WTC11 (cell line): ENCODE results near the gene MLC1. TPM values are rescaled to one million over a fixed set of nuclear protein-coding genes. Genes with fewer than 3 reads are reported as not detected.

Source experiments
- ATAC-seq: fragments of 200-7000 bp; cut with Tn5 transposase; 2 replicates; pipeline ENCODE4 v1.10.0; 2021; ENCODE audit warnings: mild to moderate bottlenecking, moderate library complexity
- CTCF ChIA-PET: fragments of 300-600 bp; sonication (Branson Sonifier 250); formaldehyde crosslinking; loops from one replicate; lab custom pipeline; 2021; ENCODE audit warnings: antibody characterized with exemption; lab: Charles Lee
- POLR2A ChIA-PET: fragments of 350-600 bp; sonication (Branson Sonifier 250); formaldehyde crosslinking; loops from one replicate; lab custom pipeline; 2021; ENCODE audit warnings: antibody characterized with exemption; lab: Charles Lee
- DNase-seq: peaks from one replicate; pipeline ENCODE4 v3.0.0; 2021; ENCODE audit warnings: low spot score
- H3K27ac Mint-ChIP-seq: 2 replicates; pipeline ENCODE4 v1.8.0; 2021; ENCODE audit warnings: mixed read lengths
- H3K27me3 Mint-ChIP-seq: 2 replicates; pipeline ENCODE4 v1.8.0; 2021; ENCODE audit warnings: low read depth, mild to moderate bottlenecking, moderate library complexity, mixed read lengths
- H3K36me3 Mint-ChIP-seq: 2 replicates; pipeline ENCODE4 v1.8.0; 2021; ENCODE audit warnings: mixed read lengths
- H3K4me1 Mint-ChIP-seq: 2 replicates; pipeline ENCODE4 v1.8.0; 2022; ENCODE audit warnings: mixed read lengths
- H3K4me3 Mint-ChIP-seq: 2 replicates; pipeline ENCODE4 v1.8.0; 2021; ENCODE audit warnings: mild to moderate bottlenecking, moderate library complexity, mixed read lengths
- H3K9me3 Mint-ChIP-seq: 2 replicates; pipeline ENCODE4 v1.8.0; 2021; ENCODE audit warnings: mixed read lengths
- ATF2 ChIP-seq: sonication (generic); formaldehyde crosslinking; IDR thresholded peaks from 2 replicates; pipeline ENCODE4 v1.8.1; 2022; ENCODE audit warnings: low read depth, missing genetic modification reagents, borderline replicate concordance
- E2F1 ChIP-seq: sonication (generic); formaldehyde crosslinking; IDR thresholded peaks from 2 replicates; pipeline ENCODE4 v1.8.0; 2022; ENCODE audit warnings: mild to moderate bottlenecking, missing genetic modification reagents
- ERG ChIP-seq: fragments of 250-450 bp; sonication (Bioruptor Pico); IDR thresholded peaks from 2 replicates; pipeline ENCODE4 v1.8.0; 2021; ENCODE audit warnings: mild to moderate bottlenecking
- FOXJ3 ChIP-seq: sonication (generic); formaldehyde crosslinking; IDR thresholded peaks from 2 replicates; pipeline ENCODE4 v1.9.0; 2021; ENCODE audit warnings: missing genetic modification reagents, mild to moderate bottlenecking, borderline replicate concordance
- GABPB1 ChIP-seq: sonication (generic); formaldehyde crosslinking; IDR thresholded peaks from 2 replicates; pipeline ENCODE4 v1.8.1; 2023; ENCODE audit warnings: mild to moderate bottlenecking, missing genetic modification reagents
- GRHL2 ChIP-seq: fragments of 250-450 bp; sonication (Bioruptor Pico); IDR thresholded peaks from 2 replicates; pipeline ENCODE4 v1.8.0; 2022; ENCODE audit warnings: mild to moderate bottlenecking, moderate library complexity; ENCODE audit not compliant: insufficient replicate concordance, severe bottlenecking
- JAZF1 ChIP-seq: fragments of 250-450 bp; sonication (Bioruptor Pico); IDR thresholded peaks from 2 replicates; pipeline ENCODE4 v1.9.0; 2021; ENCODE audit warnings: moderate library complexity, mild to moderate bottlenecking, inconsistent platforms
- MLX ChIP-seq: sonication (generic); formaldehyde crosslinking; IDR thresholded peaks from 2 replicates; pipeline ENCODE4 v1.8.1; 2023; ENCODE audit warnings: mild to moderate bottlenecking, missing genetic modification reagents, moderate library complexity
- NFATC4 ChIP-seq: fragments of 250-450 bp; sonication (Bioruptor Pico); IDR thresholded peaks from 2 replicates; pipeline ENCODE4 v1.9.0; 2021; ENCODE audit warnings: mild to moderate bottlenecking
- PRDM15 ChIP-seq: sonication (generic); formaldehyde crosslinking; IDR thresholded peaks from 2 replicates; pipeline ENCODE4 v1.8.0; 2022; ENCODE audit warnings: missing genetic modification reagents
- PREB ChIP-seq: sonication (generic); formaldehyde crosslinking; IDR thresholded peaks from 2 replicates; pipeline ENCODE4 v1.8.1; 2022; ENCODE audit warnings: mild to moderate bottlenecking, missing genetic modification reagents, moderate library complexity, borderline replicate concordance
- PRRX2 ChIP-seq: fragments of 250-450 bp; sonication (Bioruptor Pico); IDR thresholded peaks from 2 replicates; pipeline ENCODE4 v1.8.0; 2021; ENCODE audit warnings: mild to moderate bottlenecking
- SMAD3 ChIP-seq: sonication (generic); formaldehyde crosslinking; IDR thresholded peaks from 2 replicates; pipeline ENCODE4 v1.8.0; 2022; ENCODE audit warnings: missing genetic modification reagents, mild to moderate bottlenecking, borderline replicate concordance
- STAT6 ChIP-seq: sonication (generic); formaldehyde crosslinking; conservative IDR thresholded peaks from 2 replicates; pipeline ENCODE4 v1.8.1; 2023; ENCODE audit warnings: mild to moderate bottlenecking, low read depth, missing genetic modification reagents, moderate library complexity
- ZBTB21 ChIP-seq: sonication (generic); formaldehyde crosslinking; IDR thresholded peaks from 2 replicates; pipeline ENCODE4 v1.8.1; 2023; ENCODE audit warnings: mild to moderate bottlenecking, missing genetic modification reagents, borderline replicate concordance
- ZBTB43 ChIP-seq: sonication (generic); formaldehyde crosslinking; IDR thresholded peaks from 2 replicates; pipeline ENCODE4 v1.8.1; 2023; ENCODE audit warnings: mild to moderate bottlenecking, missing genetic modification reagents
- ZNF423 ChIP-seq: fragments of 250-450 bp; sonication (Bioruptor Pico); IDR thresholded peaks from 2 replicates; pipeline ENCODE4 v2.1.2; 2022; ENCODE audit warnings: mild to moderate bottlenecking, moderate library complexity
- ZNF425 ChIP-seq: fragments of 250-450 bp; sonication (Bioruptor Pico); conservative IDR thresholded peaks from 2 replicates; pipeline ENCODE4 v1.9.0; 2021; ENCODE audit warnings: mild to moderate bottlenecking
- ZSCAN18 ChIP-seq: fragments of 250-450 bp; sonication (Bioruptor Pico); IDR thresholded peaks from 2 replicates; pipeline ENCODE4 v2.1.2; 2022; ENCODE audit warnings: mild to moderate bottlenecking, moderate library complexity
- total RNA-seq: library from RNA; stranded (reverse); gene quantifications from 3 replicates; pipeline ENCODE4 v1.2.3, GENCODE V29; 2021

MLC1 gene
- total RNA-seq, 1 experiment from 2014 or later = 0.13 TPM

- no peak for TF ChIP-seq STAT6 (CRISPR knock-in tag)
- no peak for TF ChIP-seq GRHL2 (CRISPR knock-in tag)
- no peak for TF ChIP-seq ZNF425
- TF ChIP-seq ERG = no peak
- TF ChIP-seq PRRX2 (CRISPR knock-in tag) = no peak
- no peak for TF ChIP-seq PREB
Measured at GRCh38 chr22:50125029-50125428, 39.8 kb upstream of the MLC1 start (continued).

GRCh38 chr22:50123119-50123518 lies 37.9 kb upstream of the MLC1 start:
- Mint-ChIP-seq H3K27me3 (peaks cover 2% of the 10 kb centered on the region; the same call in 1 of the 2 replicates), H3K4me3 (no peak overlapping the region), H3K4me1 (no peaks in the 10 kb centered on the region), H3K9me3 (peaks cover 20% of the 10 kb centered on the region), H3K36me3 (no peaks in the 10 kb centered on the region), H3K27ac (no peak overlapping the region)
- ChIA-PET CTCF (no interaction called here), POLR2A (no interaction called here)
- ATAC-seq = no peak
- no peak for DNase-seq
- no peak for TF ChIP-seq ZSCAN18 (CRISPR knock-in tag)
- no peak for TF ChIP-seq ZBTB21 (CRISPR knock-in tag)
- TF ChIP-seq SMAD3 (CRISPR knock-in tag) = no peak
- no peak for TF ChIP-seq ZNF423 (CRISPR knock-in tag)
- no peak for TF ChIP-seq PRDM15 (CRISPR knock-in tag)
- no peak for TF ChIP-seq PRRX2 (CRISPR knock-in tag)
- TF ChIP-seq MLX (CRISPR knock-in tag) = no peak
- no peak for TF ChIP-seq ZBTB43
- TF ChIP-seq NFATC4 (CRISPR knock-in tag) = no peak
- no peak for TF ChIP-seq E2F1 (CRISPR knock-in tag)
- TF ChIP-seq JAZF1 = no peak
- TF ChIP-seq ATF2 (CRISPR knock-in tag) = no peak
- TF ChIP-seq GABPB1 (CRISPR knock-in tag) = no peak
- no peak for TF ChIP-seq FOXJ3 (CRISPR knock-in tag)
